ENCODE results near the gene NTMT1.

The NTMT1 gene

DNA sequence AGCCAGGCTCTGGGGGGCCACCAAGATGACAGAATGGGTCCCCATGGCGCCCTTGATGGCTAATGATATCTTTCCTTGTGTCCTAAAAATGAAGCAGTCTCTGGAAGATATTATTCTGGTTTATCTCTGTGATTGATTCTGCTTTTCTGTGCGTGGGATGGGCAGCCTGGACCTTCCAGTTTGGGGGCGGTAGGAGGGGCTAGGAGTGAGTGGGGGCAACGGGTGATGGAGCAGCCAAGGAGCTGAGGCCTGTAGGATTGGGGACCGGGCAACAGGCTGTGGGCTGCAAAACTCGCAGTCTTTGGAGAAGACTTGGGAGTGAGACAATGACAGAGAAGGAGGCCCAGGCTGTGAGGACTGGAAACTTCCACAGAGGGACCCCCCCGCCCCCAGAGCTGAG lies 48.3 kb downstream of the NTMT1 start:
- Histone ChIP-seq H3K27ac (ENCODE audit: low read depth, low read length) (no peak overlapping the region), H3K4me3 (ENCODE audit: low read length) (no peak overlapping the region), H3K27me3 (ENCODE audit: control insufficient read depth, insufficient read depth, low read length) (peaks cover 3% of the 10 kb centered on the region), H3K9ac (ENCODE audit: low read length) (no peak overlapping the region), H3K36me3 (ENCODE audit: control insufficient read depth, insufficient read depth, low read length) (no peaks in the 10 kb centered on the region), H3K4me1 (ENCODE audit: control insufficient read depth, insufficient read depth, low read length) (no peaks in the 10 kb centered on the region)

DNA sequence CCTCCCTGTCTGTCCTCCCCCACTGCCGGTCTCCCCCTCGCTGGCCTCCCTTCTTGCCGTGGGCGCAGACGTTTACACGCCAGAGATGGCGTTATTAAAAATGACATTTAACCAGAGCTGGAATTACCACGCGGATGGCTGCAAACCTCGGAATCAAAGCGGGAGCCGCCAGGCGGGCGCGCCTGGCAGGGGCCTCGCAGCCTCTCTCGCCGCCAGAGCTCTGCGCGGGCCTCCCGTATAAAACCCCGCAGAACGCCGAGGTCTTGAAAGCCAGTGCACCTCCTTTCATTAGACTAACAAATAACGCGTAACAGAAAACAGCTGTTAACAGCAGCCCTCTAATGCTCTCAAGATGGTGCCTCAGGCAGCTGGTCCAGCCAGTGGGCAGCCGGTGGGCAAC lies 49.7 kb downstream of the NTMT1 start:
- no peak overlapping the region for H3K4me3 ChIP-seq (ENCODE audit: low read length)
- H3K27ac ChIP-seq (ENCODE audit: low read depth, low read length): no peak overlapping the region
- peaks cover 3% of the 10 kb centered on the region for H3K27me3 ChIP-seq (ENCODE audit: control insufficient read depth, insufficient read depth, low read length)
- H3K4me1 ChIP-seq (ENCODE audit: control insufficient read depth, insufficient read depth, low read length): no peaks in the 10 kb centered on the region
- H3K36me3 ChIP-seq (ENCODE audit: control insufficient read depth, insufficient read depth, low read length): no peaks in the 10 kb centered on the region
- no peak overlapping the region for H3K9ac ChIP-seq (ENCODE audit: low read length)

GRCh38 chr9:129676287-129676686 lies 50.3 kb downstream of the NTMT1 start:
- no peaks in the 10 kb centered on the region for H3K4me1 ChIP-seq (ENCODE audit: control insufficient read depth, insufficient read depth, low read length)
- H3K27me3 ChIP-seq (ENCODE audit: control insufficient read depth, insufficient read depth, low read length): peaks cover 3% of the 10 kb centered on the region
- no peak overlapping the region for H3K4me3 ChIP-seq (ENCODE audit: low read length)
- H3K27ac ChIP-seq (ENCODE audit: low read depth, low read length): no peak overlapping the region
- H3K36me3 ChIP-seq (ENCODE audit: control insufficient read depth, insufficient read depth, low read length): no peaks in the 10 kb centered on the region
- H3K9ac ChIP-seq (ENCODE audit: low read length): no peak overlapping the region

GRCh38 chr9:129676975-129677374 lies 51.0 kb downstream of the NTMT1 start:
- Histone ChIP-seq H3K4me3 (ENCODE audit: low read length) (no peak overlapping the region), H3K9ac (ENCODE audit: low read length) (no peak overlapping the region), H3K4me1 (ENCODE audit: control insufficient read depth, insufficient read depth, low read length) (no peaks in the 10 kb centered on the region), H3K36me3 (ENCODE audit: control insufficient read depth, insufficient read depth, low read length) (no peaks in the 10 kb centered on the region), H3K27ac (ENCODE audit: low read depth, low read length) (no peak overlapping the region), H3K27me3 (ENCODE audit: control insufficient read depth, insufficient read depth, low read length) (peaks cover 3% of the 10 kb centered on the region)

DNA sequence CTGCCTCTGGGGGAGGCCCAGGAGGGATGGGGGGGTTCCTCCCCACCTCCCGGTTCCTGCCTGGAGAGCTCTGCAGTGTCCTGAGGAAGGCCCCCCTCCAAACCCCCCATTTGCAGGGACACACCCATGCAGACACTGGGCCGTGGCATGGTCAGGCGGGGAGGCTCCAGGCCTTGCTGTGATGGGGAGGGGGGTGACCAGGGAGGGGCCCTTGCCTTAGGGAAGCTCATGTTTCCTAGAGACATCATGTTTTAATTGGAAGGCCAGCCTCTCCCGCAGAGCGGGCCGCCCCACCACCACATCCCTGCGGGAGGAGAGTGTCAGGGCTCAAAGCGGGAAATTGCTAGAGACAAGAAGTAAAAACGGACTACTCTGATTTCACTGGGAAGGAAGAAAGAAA lies 51.5 kb downstream of the NTMT1 start:
- Histone ChIP-seq H3K9ac (ENCODE audit: low read length) (no peak overlapping the region), H3K36me3 (ENCODE audit: control insufficient read depth, insufficient read depth, low read length) (no peaks in the 10 kb centered on the region), H3K27me3 (ENCODE audit: control insufficient read depth, insufficient read depth, low read length) (peaks cover 3% of the 10 kb centered on the region), H3K4me1 (ENCODE audit: control insufficient read depth, insufficient read depth, low read length) (no peaks in the 10 kb centered on the region), H3K27ac (ENCODE audit: low read depth, low read length) (no peak overlapping the region), H3K4me3 (ENCODE audit: low read length) (no peak overlapping the region)

- H3K4me1 ChIP-seq (ENCODE audit: control insufficient read depth, insufficient read depth, low read length): no peaks in the 10 kb centered on the region
- H3K36me3 ChIP-seq (ENCODE audit: control insufficient read depth, insufficient read depth, low read length): no peaks in the 10 kb centered on the region
- peaks cover 3% of the 10 kb centered on the region for H3K27me3 ChIP-seq (ENCODE audit: control insufficient read depth, insufficient read depth, low read length)
- H3K4me3 ChIP-seq (ENCODE audit: low read length): no peak overlapping the region
- H3K27ac ChIP-seq (ENCODE audit: low read depth, low read length): no peak overlapping the region
- no peak overlapping the region for H3K9ac ChIP-seq (ENCODE audit: low read length)
These were observed 52.9 kb downstream of the NTMT1 start for GRCh38 chr9:129678844-129679243.

DNA sequence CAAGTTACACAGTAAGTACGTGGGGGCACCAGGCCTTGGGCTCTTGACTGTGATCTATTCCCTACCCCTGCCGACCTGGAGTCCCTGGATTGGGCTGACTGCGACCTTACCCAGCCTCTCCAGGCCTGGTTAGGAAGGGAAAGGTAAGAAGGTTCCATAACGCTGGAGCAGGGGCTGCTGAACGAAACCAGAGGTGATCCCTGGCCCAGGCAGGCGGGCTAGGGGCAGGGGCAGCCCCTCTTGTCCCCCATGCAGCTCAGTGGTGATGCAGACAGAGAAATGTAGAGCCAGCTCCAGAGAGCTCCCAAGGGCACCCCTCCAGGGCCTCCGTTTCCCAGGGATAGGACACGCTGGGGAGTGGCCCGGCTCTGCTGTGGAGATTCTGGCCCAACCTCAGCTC lies 53.6 kb downstream of the NTMT1 start:
- Histone ChIP-seq H3K27ac (ENCODE audit: low read depth, low read length) (no peak overlapping the region), H3K27me3 (ENCODE audit: control insufficient read depth, insufficient read depth, low read length) (peaks cover 3% of the 10 kb centered on the region), H3K9ac (ENCODE audit: low read length) (no peak overlapping the region), H3K36me3 (ENCODE audit: control insufficient read depth, insufficient read depth, low read length) (no peaks in the 10 kb centered on the region), H3K4me1 (ENCODE audit: control insufficient read depth, insufficient read depth, low read length) (no peaks in the 10 kb centered on the region), H3K4me3 (ENCODE audit: low read length) (no peak overlapping the region)

DNA sequence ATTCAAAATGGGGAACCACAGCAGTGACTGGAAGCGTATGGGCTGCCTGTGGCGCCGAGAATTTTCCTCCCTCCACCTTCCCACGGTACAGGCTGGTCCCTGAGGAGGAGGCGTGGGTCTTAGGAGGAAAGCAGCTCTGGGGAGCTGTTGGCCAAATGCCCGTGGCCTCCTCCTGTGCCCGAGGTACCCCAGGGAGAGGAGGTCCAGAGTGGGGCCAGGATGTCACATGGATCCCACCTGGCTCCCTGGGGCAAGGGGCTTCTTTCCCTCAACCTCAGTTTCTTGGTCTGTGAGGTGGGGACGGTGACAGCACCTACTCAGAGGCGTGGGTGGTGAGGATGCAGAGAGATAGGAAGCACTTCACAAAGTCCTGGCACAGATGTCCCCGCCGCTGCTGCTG lies 56.0 kb downstream of the NTMT1 start:
- Histone ChIP-seq H3K4me3 (ENCODE audit: low read length) (no peak overlapping the region), H3K27ac (ENCODE audit: low read depth, low read length) (no peak overlapping the region), H3K9ac (ENCODE audit: low read length) (no peak overlapping the region), H3K27me3 (ENCODE audit: control insufficient read depth, insufficient read depth, low read length) (peaks cover 3% of the 10 kb centered on the region), H3K36me3 (ENCODE audit: control insufficient read depth, insufficient read depth, low read length) (no peaks in the 10 kb centered on the region), H3K4me1 (ENCODE audit: control insufficient read depth, insufficient read depth, low read length) (no peaks in the 10 kb centered on the region)

DNA sequence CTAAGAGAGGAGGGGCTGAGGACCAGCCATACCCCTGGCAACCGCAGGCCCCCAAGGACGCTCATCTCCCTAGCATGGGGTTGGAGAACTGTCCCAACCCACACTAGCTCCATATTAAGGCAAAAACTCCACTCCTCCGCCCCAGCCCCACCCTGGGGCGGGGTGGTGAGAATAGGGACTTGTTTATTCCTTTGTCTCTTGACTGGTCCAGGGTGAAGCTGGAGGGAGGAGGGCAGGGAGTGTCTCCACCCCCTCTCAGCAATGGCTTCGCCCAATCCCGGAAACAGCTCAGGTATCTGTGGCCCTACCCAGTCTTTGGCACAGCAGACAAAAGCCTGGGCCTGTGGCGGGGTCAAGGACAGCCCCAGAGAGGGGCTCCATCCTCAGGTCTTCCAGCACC lies 56.4 kb downstream of the NTMT1 start:
- Histone ChIP-seq H3K27ac (ENCODE audit: low read depth, low read length) (no peak overlapping the region), H3K4me3 (ENCODE audit: low read length) (no peak overlapping the region), H3K27me3 (ENCODE audit: control insufficient read depth, insufficient read depth, low read length) (peaks cover 3% of the 10 kb centered on the region), H3K4me1 (ENCODE audit: control insufficient read depth, insufficient read depth, low read length) (no peaks in the 10 kb centered on the region), H3K36me3 (ENCODE audit: control insufficient read depth, insufficient read depth, low read length) (no peaks in the 10 kb centered on the region), H3K9ac (ENCODE audit: low read length) (no peak overlapping the region)

GRCh38 chr9:129685220-129685932 lies 59.4 kb downstream of the NTMT1 start:
- Histone ChIP-seq H3K4me3 (ENCODE audit: low read length) (no peak overlapping the region), H3K27ac (ENCODE audit: low read depth, low read length) (no peak overlapping the region), H3K27me3 (ENCODE audit: control insufficient read depth, insufficient read depth, low read length) (no peaks in the 10 kb centered on the region), H3K9ac (ENCODE audit: low read length) (no peak overlapping the region), H3K36me3 (ENCODE audit: control insufficient read depth, insufficient read depth, low read length) (no peaks in the 10 kb centered on the region), H3K4me1 (ENCODE audit: control insufficient read depth, insufficient read depth, low read length) (no peaks in the 10 kb centered on the region)
